ENCODE results near the gene POU2F2. TPM values are rescaled to one million over a fixed set of nuclear protein-coding genes. Genes with fewer than 3 reads are reported as not detected.

The POU2F2 gene
- total and polyA plus RNA-seq, 3 donors from 2014 or later: 9.4 to 20.6 (median 13.2) TPM

- no peak for TF ChIP-seq POLR2A (IDR thresholded peaks at IDR 0.05)
- WGBS, 2 donors: 96 to 99% methylated on average over 16 of the region's 16 CpGs
- intact Hi-C loops (cut with DNase I; ENCODE audit: low total_unique reads): no loop called here
- Histone ChIP-seq H3K4me3 (no peak overlapping the region), H3K27ac (no peak overlapping the region), H3K27me3 (no peaks in the 10 kb centered on the region), H3K36me3 (ENCODE audit: low read depth, missing control alignments) (no peaks in the 10 kb centered on the region), H3K9me3 (no peaks in the 10 kb centered on the region), H3K4me1 (no peaks in the 10 kb centered on the region)
- no peak for DNase-seq
These were observed 69.9 kb downstream of the POU2F2 start for GRCh38 chr19:42062381-42062780.

GRCh38 chr19:42060117-42060516, 72.1 kb downstream of the POU2F2 start:
- Histone ChIP-seq H3K27ac (no peak overlapping the region), H3K4me1 (no peaks in the 10 kb centered on the region), H3K27me3 (no peaks in the 10 kb centered on the region), H3K9me3 (no peaks in the 10 kb centered on the region), H3K36me3 (ENCODE audit: low read depth, missing control alignments) (no peaks in the 10 kb centered on the region), H3K4me3 (no peak overlapping the region)
- intact Hi-C loops (cut with DNase I; ENCODE audit: low total_unique reads): no loop called here
- no peak for TF ChIP-seq CTCF (IDR thresholded peaks at IDR 0.05)
- TF ChIP-seq POLR2A (IDR thresholded peaks at IDR 0.05): no peak
- no peak for DNase-seq
- 94 to 96% methylated on average over 3 of the region's 3 CpGs for WGBS, 2 donors

- TF ChIP-seq POLR2A (IDR thresholded peaks at IDR 0.05): no peak
- TF ChIP-seq CTCF (IDR thresholded peaks at IDR 0.05): no peak
- DNase-seq: no peak
- 79 to 92% methylated on average over 9 to 13 of the region's 13 CpGs for WGBS, 2 donors
- H3K4me1 ChIP-seq: no peaks in the 10 kb centered on the region
- H3K9me3 ChIP-seq: no peaks in the 10 kb centered on the region
- H3K4me3 ChIP-seq: no peak overlapping the region
- no peaks in the 10 kb centered on the region for H3K36me3 ChIP-seq (ENCODE audit: low read depth, missing control alignments)
- intact Hi-C loops (cut with DNase I; ENCODE audit: low total_unique reads): no loop called here
- no peaks in the 10 kb centered on the region for H3K27me3 ChIP-seq
- no peak overlapping the region for H3K27ac ChIP-seq
These were observed 73.0 kb downstream of the POU2F2 start for GRCh38 chr19:42059196-42059595.

- WGBS, 2 donors: 81 to 83% methylated on average over 7 of the region's 7 CpGs
- no peak for DNase-seq
- H3K4me3 ChIP-seq: no peak overlapping the region
- intact Hi-C loops (cut with DNase I; ENCODE audit: low total_unique reads): no loop called here
- TF ChIP-seq CTCF (IDR thresholded peaks at IDR 0.05) (no peak), POLR2A (IDR thresholded peaks at IDR 0.05) (no peak)
- H3K9me3 ChIP-seq: no peaks in the 10 kb centered on the region
- no peak overlapping the region for H3K27ac ChIP-seq
- no peaks in the 10 kb centered on the region for H3K4me1 ChIP-seq
- no peaks in the 10 kb centered on the region for H3K27me3 ChIP-seq
- H3K36me3 ChIP-seq (ENCODE audit: low read depth, missing control alignments): no peaks in the 10 kb centered on the region
These were observed 74.4 kb downstream of the POU2F2 start for GRCh38 chr19:42057846-42058245.

- no peak for DNase-seq
- H3K27ac ChIP-seq: no peak overlapping the region
- no peak for TF ChIP-seq CTCF (IDR thresholded peaks at IDR 0.05)
- TF ChIP-seq POLR2A (IDR thresholded peaks at IDR 0.05): no peak
- no peaks in the 10 kb centered on the region for H3K4me1 ChIP-seq
- no peak overlapping the region for H3K4me3 ChIP-seq
- H3K9me3 ChIP-seq: no peaks in the 10 kb centered on the region
- WGBS, 2 donors: 79 to 80% methylated on average over 13 to 18 of the region's 18 CpGs
- no peaks in the 10 kb centered on the region for H3K36me3 ChIP-seq (ENCODE audit: low read depth, missing control alignments)
- H3K27me3 ChIP-seq: no peaks in the 10 kb centered on the region
- intact Hi-C loops (cut with DNase I; ENCODE audit: low total_unique reads): no loop called here
These were observed 78.0 kb downstream of the POU2F2 start for GRCh38 chr19:42054205-42054604.
